Measurements from ENCODE around the gene ZNF302. TPM values are rescaled to one million over a fixed set of nuclear protein-coding genes. Genes with fewer than 3 reads are reported as not detected.
"Not testable (repeated sequence)": the region's sequence is repeated elsewhere in the genome, so short reads cannot be mapped to it uniquely, and the experiment has no call there.

The ZNF302 gene
- total RNA-seq, 1 experiment from 2014 or later, result 23.3 TPM

GRCh38 chr19:34681478-34681877, 4.0 kb downstream of the ZNF302 start:
- no peak overlapping the region for H4K5ac ChIP-seq (ENCODE audit: insufficient read length, low read depth, low read length)
- no peak for TF ChIP-seq CTCF (conservative IDR thresholded peaks at IDR 0.05)
- Mint-ChIP-seq H3K4me1 (peaks cover 8 to 9% of the 10 kb centered on the region in 2 experiments), H3K27ac (no peak overlapping the region), H3K27me3 (ENCODE audit: low read depth) (no peaks in the 10 kb centered on the region; the same call in none of the 2 replicates), H3K9me3 (peaks cover 59 to 68% of the 10 kb centered on the region in 2 experiments), H3K36me3 (ENCODE audit: insufficient read depth in 1 of 3, low read depth in 3 of 3) (peaks cover 70 to 81% (median 72%) of the 10 kb centered on the region in 3 experiments), H3K4me3 (no peak overlapping the region)
- no CpG with 5 or more reads among the region's 9 CpGs for WGBS (ENCODE audit: extremely low coverage, insufficient read length, low lambda C conversion rate)
- H3K56ac ChIP-seq (ENCODE audit: insufficient read length, low read depth, low read length), result no peak overlapping the region
- H4K8ac ChIP-seq (replicated peaks; ENCODE audit: insufficient read length, low read depth, low read length), result no peak overlapping the region
- H4K20me1 ChIP-seq (ENCODE audit: control insufficient read depth, insufficient read depth, insufficient read length), result no peaks in the 10 kb centered on the region
- no peak overlapping the region for H2AK5ac ChIP-seq (ENCODE audit: insufficient read length, low read length)
- no peak overlapping the region for H2AFZ ChIP-seq (ENCODE audit: low read length)
- H3T11ph ChIP-seq (ENCODE audit: low read length), result no peak overlapping the region
- H3K4me2 ChIP-seq (ENCODE audit: insufficient read depth, insufficient read length, low read length), result no peak overlapping the region
- H3K4me1 ChIP-seq (ENCODE audit: insufficient read depth, low read length), result peaks cover 4% of the 10 kb centered on the region; the same call in 1 of the 2 replicates
- no peak for DNase-seq
- peaks cover 13% of the 10 kb centered on the region for H3K9me3 ChIP-seq (ENCODE audit: control insufficient read depth, low read depth, low read length)
- H4K91ac ChIP-seq (ENCODE audit: insufficient read length, low read depth, low read length), result no peak overlapping the region
- no peaks in the 10 kb centered on the region for H3K79me2 ChIP-seq (ENCODE audit: insufficient read depth, low read length)
- H2BK120ac ChIP-seq (ENCODE audit: low read depth, low read length, poor library complexity, severe bottlenecking), result no peak overlapping the region
- H3K27me3 ChIP-seq (ENCODE audit: insufficient read depth, low read length), result no peaks in the 10 kb centered on the region
- no peak overlapping the region for H2BK5ac ChIP-seq (ENCODE audit: insufficient read length, low read length)
- H3K23me2 ChIP-seq (ENCODE audit: insufficient read length, low read depth, low read length, poor library complexity, severe bottlenecking), result peaks cover 17% of the 10 kb centered on the region
- no peak overlapping the region for H2BK12ac ChIP-seq (ENCODE audit: insufficient read length, low read depth, low read length)
- H2BK20ac ChIP-seq (ENCODE audit: low read depth, low read length, poor library complexity, severe bottlenecking), result no peak overlapping the region
- no peak overlapping the region for H2BK15ac ChIP-seq (ENCODE audit: low read depth, low read length)
- no peak overlapping the region for H3K14ac ChIP-seq (ENCODE audit: insufficient read depth, low read length)
- no peak overlapping the region for H3K9ac ChIP-seq (ENCODE audit: extremely low read depth, insufficient read length, low read length)
- no peak overlapping the region for H3K23ac ChIP-seq (ENCODE audit: insufficient read length, low read depth, low read length)
- no peak overlapping the region for H3K4ac ChIP-seq (ENCODE audit: low read depth, low read length)
- H3K79me1 ChIP-seq (ENCODE audit: insufficient read depth, low read depth, low read length, poor library complexity, severe bottlenecking), result no peaks in the 10 kb centered on the region
- H3K27ac ChIP-seq (ENCODE audit: insufficient read length, low read depth, low read length), result no peak overlapping the region
- H3K18ac ChIP-seq (ENCODE audit: insufficient read length, low read depth, low read length), result no peak overlapping the region

DNA sequence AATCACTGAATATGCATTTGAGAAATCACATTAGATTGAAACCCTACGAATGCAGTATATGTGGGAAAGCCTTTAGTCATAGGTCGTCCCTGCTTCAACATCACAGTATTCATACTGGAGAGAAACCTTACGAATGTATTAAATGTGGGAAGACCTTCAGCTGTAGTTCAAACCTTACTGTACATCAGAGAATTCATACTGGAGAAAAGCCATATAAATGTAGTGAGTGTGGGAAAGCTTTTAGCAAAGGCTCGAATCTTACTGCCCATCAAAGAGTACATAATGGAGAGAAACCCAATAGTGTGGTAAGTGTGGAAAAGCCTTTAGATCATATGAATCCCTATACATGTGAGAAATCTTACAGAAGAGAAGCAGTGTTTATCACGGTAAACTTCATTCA, 7.8 kb downstream of the ZNF302 start:
- not testable (repeated sequence) for H3K4me1 ChIP-seq (ENCODE audit: insufficient read depth, low read length); H2BK15ac ChIP-seq (ENCODE audit: low read depth, low read length); H3K23ac ChIP-seq (ENCODE audit: insufficient read length, low read depth, low read length); H3K27ac ChIP-seq (ENCODE audit: insufficient read length, low read depth, low read length); H3K23me2 ChIP-seq (ENCODE audit: insufficient read length, low read depth, low read length, poor library complexity, severe bottlenecking); H2AFZ ChIP-seq (ENCODE audit: low read length); H4K91ac ChIP-seq (ENCODE audit: insufficient read length, low read depth, low read length); H3K4ac ChIP-seq (ENCODE audit: low read depth, low read length); H2AK5ac ChIP-seq (ENCODE audit: insufficient read length, low read length); H2BK5ac ChIP-seq (ENCODE audit: insufficient read length, low read length); H3K79me2 ChIP-seq (ENCODE audit: insufficient read depth, low read length); H3K27me3 ChIP-seq (ENCODE audit: insufficient read depth, low read length); H4K20me1 ChIP-seq (ENCODE audit: control insufficient read depth, insufficient read depth, insufficient read length); H4K8ac ChIP-seq (replicated peaks; ENCODE audit: insufficient read length, low read depth, low read length); H3T11ph ChIP-seq (ENCODE audit: low read length); H2BK20ac ChIP-seq (ENCODE audit: low read depth, low read length, poor library complexity, severe bottlenecking); H3K14ac ChIP-seq (ENCODE audit: insufficient read depth, low read length); H3K18ac ChIP-seq (ENCODE audit: insufficient read length, low read depth, low read length); H4K5ac ChIP-seq (ENCODE audit: insufficient read length, low read depth, low read length); H3K4me1 Mint-ChIP-seq; H2BK120ac ChIP-seq (ENCODE audit: low read depth, low read length, poor library complexity, severe bottlenecking); H3K27ac Mint-ChIP-seq; H3K79me1 ChIP-seq (ENCODE audit: insufficient read depth, low read depth, low read length, poor library complexity, severe bottlenecking); H3K56ac ChIP-seq (ENCODE audit: insufficient read length, low read depth, low read length); H3K4me3 Mint-ChIP-seq; DNase-seq; H3K4me2 ChIP-seq (ENCODE audit: insufficient read depth, insufficient read length, low read length); H2BK12ac ChIP-seq (ENCODE audit: insufficient read length, low read depth, low read length); H3K9ac ChIP-seq (ENCODE audit: extremely low read depth, insufficient read length, low read length)
- peaks cover 13% of the 10 kb centered on the region for H3K9me3 ChIP-seq (ENCODE audit: control insufficient read depth, low read depth, low read length)
- Mint-ChIP-seq H3K36me3 (ENCODE audit: insufficient read depth in 1 of 3, low read depth in 3 of 3) (peaks cover 50 to 60% (median 56%) of the 10 kb centered on the region in 3 experiments), H3K9me3 (peaks cover 56 to 76% of the 10 kb centered on the region in 2 experiments), H3K27me3 (ENCODE audit: low read depth) (peaks cover 18% of the 10 kb centered on the region)
- no CpG with 5 or more reads among the region's 5 CpGs for WGBS (ENCODE audit: extremely low coverage, insufficient read length, low lambda C conversion rate)

Data from H9 (cell line).